ENCODE results near the gene AMBRA1. TPM values are rescaled to one million over a fixed set of nuclear protein-coding genes. Genes with fewer than 3 reads are reported as not detected.

The AMBRA1 gene
- total RNA-seq, 3 donors from 2014 or later: 32.5 to 38.9 (median 34.1) TPM

- TF ChIP-seq POLR2AphosphoS5 (IDR thresholded peaks at IDR 0.05): peak in 1 of 3 donors; percentile 46
- no peak for TF ChIP-seq POLR2A (IDR thresholded peaks at IDR 0.05)
- H3K9me3 ChIP-seq: no peaks in the 10 kb centered on the region
- intact Hi-C loops (cut with DNase I; ENCODE audit: low total_unique reads): no loop called here
- H3K4me3 ChIP-seq: no peak overlapping the region
- DNase-seq (ENCODE audit: low spot score in 2 of 2): peak; percentile 77 to 79
- H3K27me3 ChIP-seq: no peaks in the 10 kb centered on the region
- peaks cover 0 to 5% of the 10 kb centered on the region in 2 donors for H3K4me1 ChIP-seq
- H3K36me3 ChIP-seq: no peaks in the 10 kb centered on the region
- H3K27ac ChIP-seq: peak overlapping the region; percentile 77 to 80
Measured at GRCh38 chr11:46541593-46542371, 52.0 kb downstream of the AMBRA1 start.

GRCh38 chr11:46540807-46541206 lies 53.0 kb downstream of the AMBRA1 start:
- peaks cover 0 to 5% of the 10 kb centered on the region in 2 donors for H3K4me1 ChIP-seq
- intact Hi-C loops (cut with DNase I; ENCODE audit: low total_unique reads): no loop called here
- H3K27ac ChIP-seq: no peak overlapping the region
- H3K27me3 ChIP-seq: no peaks in the 10 kb centered on the region
- no peak for DNase-seq (ENCODE audit: low spot score in 2 of 2)
- no peak overlapping the region for H3K4me3 ChIP-seq
- H3K36me3 ChIP-seq: no peaks in the 10 kb centered on the region
- H3K9me3 ChIP-seq: no peaks in the 10 kb centered on the region
- no peak for TF ChIP-seq CTCF (IDR thresholded peaks at IDR 0.05)
- TF ChIP-seq POLR2A (IDR thresholded peaks at IDR 0.05): no peak
- TF ChIP-seq POLR2AphosphoS5 (IDR thresholded peaks at IDR 0.05): no peak

GRCh38 chr11:46537537-46538295 lies 56.1 kb downstream of the AMBRA1 start:
- intact Hi-C loops (cut with DNase I; ENCODE audit: low total_unique reads): loop anchor here (10.0 kb wide), 1 partner anchor 153 kb away; the partner anchor contains the start of gene MDK

GRCh38 chr11:46537121-46537520 lies 56.7 kb downstream of the AMBRA1 start:
- Histone ChIP-seq H3K4me3 (no peak overlapping the region), H3K27ac (no peak overlapping the region), H3K9me3 (no peaks in the 10 kb centered on the region), H3K27me3 (no peaks in the 10 kb centered on the region), H3K36me3 (no peaks in the 10 kb centered on the region), H3K4me1 (peaks cover 0 to 5% of the 10 kb centered on the region in 2 donors)
- TF ChIP-seq POLR2AphosphoS5 (IDR thresholded peaks at IDR 0.05) (no peak), CTCF (IDR thresholded peaks at IDR 0.05) (no peak), POLR2A (IDR thresholded peaks at IDR 0.05) (no peak)
- intact Hi-C loops (cut with DNase I; ENCODE audit: low total_unique reads): loop anchor here (10.0 kb wide), 1 partner anchor 152 kb away; the partner anchor contains the start of gene MDK
- DNase-seq (ENCODE audit: low spot score in 2 of 2): no peak

More at GRCh38 chr11:46537537-46538295, 56.1 kb downstream of the AMBRA1 start:
- Histone ChIP-seq H3K4me1 (peaks cover 0 to 5% of the 10 kb centered on the region in 2 donors), H3K4me3 (no peak overlapping the region), H3K27me3 (no peaks in the 10 kb centered on the region), H3K9me3 (no peaks in the 10 kb centered on the region), H3K36me3 (no peaks in the 10 kb centered on the region), H3K27ac (no peak overlapping the region)
- peak; percentile 49 to 90 (median 84) for TF ChIP-seq CTCF (IDR thresholded peaks at IDR 0.05)
- TF ChIP-seq POLR2A (IDR thresholded peaks at IDR 0.05): no peak
- no peak for TF ChIP-seq POLR2AphosphoS5 (IDR thresholded peaks at IDR 0.05)
- peak in 1 of 2 donors; percentile 49 for DNase-seq (ENCODE audit: low spot score in 2 of 2)

GRCh38 chr11:46535688-46536087 lies 58.1 kb downstream of the AMBRA1 start:
- no peak for DNase-seq (ENCODE audit: low spot score in 2 of 2)

More at GRCh38 chr11:46535688-46536087, 58.1 kb downstream of the AMBRA1 start:
- intact Hi-C loops (cut with DNase I; ENCODE audit: low total_unique reads): loop anchor here (10.0 kb wide), 1 partner anchor 151 kb away; the partner anchor contains the start of gene MDK
- Histone ChIP-seq H3K27ac (no peak overlapping the region), H3K4me3 (no peak overlapping the region), H3K36me3 (no peaks in the 10 kb centered on the region), H3K27me3 (no peaks in the 10 kb centered on the region), H3K4me1 (no peaks in the 10 kb centered on the region), H3K9me3 (no peaks in the 10 kb centered on the region)
- TF ChIP-seq CTCF (IDR thresholded peaks at IDR 0.05) (no peak), POLR2AphosphoS5 (IDR thresholded peaks at IDR 0.05) (no peak), POLR2A (IDR thresholded peaks at IDR 0.05) (no peak)

All from breast epithelium (tissue), 4 donors.